HG03060 (cell line): Measurements from ENCODE around the gene COQ5.

ENCODE experiments used
- ATAC-seq: cut with Tn5 transposase; IDR thresholded peaks from one replicate; pipeline ENCODE4 v1.9.1; 2021; ENCODE audit warnings: low read depth, moderate number of reproducible peaks; ENCODE audit not compliant: unreplicated experiment

COQ5 gene

DNA sequence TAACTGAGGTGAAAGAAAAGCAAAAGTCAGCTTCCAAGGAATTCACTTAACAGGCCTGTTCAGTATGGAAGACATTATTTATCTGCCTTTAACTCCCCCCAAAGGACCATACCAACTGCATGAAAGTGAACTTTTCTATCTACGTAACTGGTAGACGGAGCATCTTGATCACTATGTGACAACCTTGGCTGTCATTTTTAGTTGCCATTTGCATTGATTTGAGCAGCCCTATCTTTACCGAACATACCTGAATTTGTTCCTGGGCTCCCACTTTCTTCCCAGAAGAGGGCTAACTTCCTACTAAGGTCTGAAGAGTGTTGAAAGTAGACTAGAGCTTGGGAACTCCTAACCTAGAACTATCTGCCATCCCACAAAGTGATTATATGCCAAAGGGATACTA is 68.8 kb downstream of the COQ5 start:
- no peak for ATAC-seq

DNA sequence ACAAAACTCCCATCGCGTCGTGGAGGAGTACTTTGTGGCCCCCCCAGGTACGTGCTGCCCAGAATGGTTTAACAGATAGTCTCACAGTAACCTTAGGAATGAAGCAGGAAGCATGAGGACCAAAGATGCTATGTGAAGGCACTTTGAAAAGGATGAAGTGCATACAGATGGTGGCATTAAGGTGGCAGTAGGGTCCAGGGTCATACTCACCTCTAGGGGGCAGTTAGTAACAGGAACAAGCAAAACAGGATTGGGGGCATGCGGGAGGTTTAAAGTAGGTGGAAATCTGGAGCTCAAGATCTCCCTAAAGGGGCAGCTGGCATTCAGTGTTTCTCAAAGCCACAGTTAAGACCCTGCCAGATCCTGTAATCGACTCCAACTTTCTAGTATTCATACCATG is 71.8 kb downstream of the COQ5 start:
- no peak for ATAC-seq

DNA sequence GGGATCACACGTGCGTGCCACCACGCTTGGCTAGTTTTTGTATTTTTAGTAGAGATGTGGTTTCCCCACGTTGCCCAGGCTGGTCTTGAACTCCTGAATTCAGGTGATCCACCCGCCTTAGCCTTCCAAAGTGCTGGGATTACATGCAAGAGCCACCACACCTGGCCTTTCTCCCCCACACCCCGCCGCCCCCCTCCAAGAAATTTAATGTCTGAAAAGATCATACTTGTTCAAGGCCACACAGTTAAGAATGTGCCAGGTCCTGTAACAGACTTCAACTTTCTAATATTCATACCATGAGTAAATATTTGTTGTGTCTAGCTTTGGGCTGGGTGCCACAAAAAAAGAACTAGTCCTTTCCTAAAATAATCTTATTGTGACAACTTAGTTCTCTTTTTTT is 73.7 kb downstream of the COQ5 start:
- no peak for ATAC-seq

DNA sequence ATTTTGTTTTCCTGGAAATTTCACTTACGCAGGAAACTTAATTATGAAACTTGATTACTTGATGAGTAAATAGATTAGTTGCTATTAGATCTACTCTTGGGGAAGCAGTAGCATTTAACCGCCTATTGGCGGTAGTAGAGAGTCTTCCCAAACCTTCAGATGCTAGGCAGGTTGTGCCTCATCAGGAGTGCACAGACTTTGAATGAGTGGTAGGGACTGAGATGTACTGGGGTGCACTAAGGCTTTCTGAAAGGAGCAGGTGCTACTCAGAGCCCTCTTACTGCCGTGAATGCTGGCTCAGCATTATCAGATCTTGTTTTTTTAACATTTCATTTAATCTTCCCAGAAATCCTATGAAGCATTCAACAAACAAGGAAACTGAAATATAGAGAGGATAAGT is 75.0 kb downstream of the COQ5 start:
- ATAC-seq, result no peak
